Left lung (tissue), 10 donors: Measurements from ENCODE around the gene COL5A1. TPM values are rescaled to one million over a fixed set of nuclear protein-coding genes. Genes with fewer than 3 reads are reported as not detected.

Experiments used
- ATAC-seq: fragments of 200-7000 bp; cut with Tn5 transposase; one replicate; pipeline ENCODE4 v1.9.1; 2020; ENCODE audit warnings: moderate library complexity
- DNase-seq, 4 donors: peaks; one replicate each; pipeline ENCODE4 v3.0.0-alpha.2; 2013 to 2020
- H3K27ac ChIP-seq, 2 donors: fragments of 200-600 bp; sonication (generic) in 1 of 2; one replicate each; pipeline versions ENCODE4 v1.5.0 to v1.8.0; 2020 to 2021
- H3K27me3 ChIP-seq, 2 donors: fragments of 200-600 bp; sonication (generic) in 1 of 2; one replicate each; pipeline versions ENCODE4 v1.5.0 to v1.8.0; 2020 to 2021
- H3K36me3 ChIP-seq, 2 donors: fragments of 200-600 bp; sonication (generic) in 1 of 2; one replicate each; pipeline versions ENCODE4 v1.5.0 to v1.8.0; 2020 to 2021
- H3K4me1 ChIP-seq, 2 donors: fragments of 200-600 bp; one replicate each; pipeline ENCODE4 v1.8.0; 2021
- H3K4me3 ChIP-seq, 2 donors: fragments of 200-600 bp; sonication (generic) in 1 of 2; one replicate each; pipeline versions ENCODE4 v1.5.0 to v1.8.0; 2020 to 2021; ENCODE audit warnings: mild to moderate bottlenecking in 1 of 2
- H3K9me3 ChIP-seq, 2 donors: fragments of 200-600 bp; sonication (generic) in 1 of 2; one replicate each; pipeline versions ENCODE4 v1.5.0 to v1.8.0; 2020 to 2021
- CTCF ChIP-seq, 2 donors: fragments of 200-600 bp; sonication (generic) in 1 of 2; IDR thresholded peaks; one replicate each; pipeline versions ENCODE4 v1.5.0 to v1.8.0; 2021; ENCODE audit warnings: antibody characterized with exemption in 2 of 2
- intact Hi-C, 2 donors: fragments of 100-400 bp; cut with DNase I; formaldehyde crosslinking; loops; one replicate each; pipeline versions ENCODE4 v1.11.2 to v1.14.2; 2022
- polyA plus RNA-seq, 6 donors: library from polyadenylated mRNA; unstranded; fragments of 120-200 nt; gene quantifications; one replicate each; pipeline ENCODE4 v1.2.1, GENCODE V29; 2013; ENCODE audit not compliant: insufficient read length in 6 of 6
- total RNA-seq, 2 donors: library from RNA; stranded (reverse); fragmentation: NEBNext Ultra II Directional; extraction: Animal tissue kit (Norgen Biotek cat#: 25700); gene quantifications; one replicate each; pipeline ENCODE4 v1.2.1, GENCODE V29; 2021
- donor health status: DM: no; HTN: yes; CAD: no.
- donor health status: DM: no; HTN: no; CAD: no.

Gene COL5A1
- total and polyA plus RNA-seq, 8 donors = 168 to 357 (median 213) TPM

GRCh38 chr9:134758949-134759607 is 117.5 kb downstream of the COL5A1 start:
- Histone ChIP-seq H3K27me3 (no peaks in the 10 kb centered on the region), H3K4me1 (no peaks in the 10 kb centered on the region), H3K27ac (no peak overlapping the region), H3K4me3 (no peak overlapping the region), H3K9me3 (no peaks in the 10 kb centered on the region), H3K36me3 (peaks cover 0 to 17% of the 10 kb centered on the region in 2 donors)
- ATAC-seq (no peak), DNase-seq (no peak)
- intact Hi-C loops = no loop called here
- TF ChIP-seq CTCF (IDR thresholded peaks at IDR 0.05) = no peak

DNA sequence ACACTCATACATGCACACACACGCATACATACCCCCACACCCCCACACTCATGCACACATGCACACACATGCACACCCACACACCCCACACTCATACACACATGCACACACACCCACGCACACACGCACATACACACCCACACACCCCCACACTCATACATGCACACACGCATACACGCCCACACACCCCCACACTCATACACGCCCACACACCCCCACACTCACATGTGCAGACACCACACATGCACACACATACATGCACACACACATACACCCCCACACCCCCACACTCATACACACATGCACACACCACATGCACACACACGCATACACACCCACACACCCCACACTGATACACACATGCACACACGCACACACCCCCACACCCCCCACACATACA is 118.3 kb downstream of the COL5A1 start:
- Histone ChIP-seq H3K9me3 (no peaks in the 10 kb centered on the region), H3K4me3 (no peak overlapping the region), H3K36me3 (peaks cover 0 to 17% of the 10 kb centered on the region in 2 donors), H3K27ac (no peak overlapping the region), H3K4me1 (no peaks in the 10 kb centered on the region), H3K27me3 (no peaks in the 10 kb centered on the region)
- no peak for ATAC-seq
- TF ChIP-seq CTCF (IDR thresholded peaks at IDR 0.05) = no peak
- intact Hi-C loops = no loop called here
- DNase-seq = no peak

- no peak for ATAC-seq
- intact Hi-C loops = no loop called here
- TF ChIP-seq CTCF (IDR thresholded peaks at IDR 0.05) = no peak
- Histone ChIP-seq H3K36me3 (peaks cover 0 to 17% of the 10 kb centered on the region in 2 donors), H3K27me3 (peaks cover 0 to 9% of the 10 kb centered on the region in 2 donors), H3K4me1 (no peaks in the 10 kb centered on the region), H3K27ac (no peak overlapping the region), H3K4me3 (no peak overlapping the region), H3K9me3 (no peaks in the 10 kb centered on the region)
- DNase-seq = no peak
These were observed 119.3 kb downstream of the COL5A1 start for GRCh38 chr9:134760750-134761420.

GRCh38 chr9:134764473-134765269 is 123.1 kb downstream of the COL5A1 start:
- Histone ChIP-seq H3K9me3 (no peaks in the 10 kb centered on the region), H3K27me3 (peaks cover 0 to 29% of the 10 kb centered on the region in 2 donors), H3K27ac (peak overlapping the region in 1 of 2 donors; percentile 13), H3K4me3 (no peak overlapping the region), H3K36me3 (peaks cover 0 to 21% of the 10 kb centered on the region in 2 donors), H3K4me1 (no peaks in the 10 kb centered on the region)
- TF ChIP-seq CTCF (IDR thresholded peaks at IDR 0.05) = no peak
- DNase-seq (peak in 1 of 4 donors; percentile 44), ATAC-seq (peak; percentile 83)
- intact Hi-C loops = no loop called here

- DNase-seq (no peak), ATAC-seq (no peak)
- no peak overlapping the region for H3K27ac ChIP-seq
- peaks cover 0 to 37% of the 10 kb centered on the region in 2 donors for H3K27me3 ChIP-seq
- H3K4me1 ChIP-seq = no peaks in the 10 kb centered on the region
- intact Hi-C loops = no loop called here
- no peak overlapping the region for H3K4me3 ChIP-seq
- H3K9me3 ChIP-seq = no peaks in the 10 kb centered on the region
- TF ChIP-seq CTCF (IDR thresholded peaks at IDR 0.05) = no peak
- H3K36me3 ChIP-seq = peaks cover 0 to 21% of the 10 kb centered on the region in 2 donors
These were observed 124.2 kb downstream of the COL5A1 start for GRCh38 chr9:134765785-134766184.
